ENCODE results near the gene SKP2.

The SKP2 gene

GRCh38 chr5:36200513-36200912, 48.6 kb downstream of the SKP2 start:
- DNase-seq (ENCODE audit: low spot score) = no peak

- no peak for DNase-seq (ENCODE audit: low spot score)
Measured at GRCh38 chr5:36202521-36202961, 50.6 kb downstream of the SKP2 start.

- no peak for DNase-seq (ENCODE audit: low spot score)
Measured at GRCh38 chr5:36205329-36205728, 53.4 kb downstream of the SKP2 start.

- DNase-seq (ENCODE audit: low spot score) = no peak
Measured at GRCh38 chr5:36206913-36207312, 55.0 kb downstream of the SKP2 start.

GRCh38 chr5:36208786-36209185, 56.9 kb downstream of the SKP2 start:
- no peak for DNase-seq (ENCODE audit: low spot score)

GRCh38 chr5:36209664-36210063, 57.8 kb downstream of the SKP2 start:
- no peak for DNase-seq (ENCODE audit: low spot score)

- DNase-seq (ENCODE audit: low spot score) = no peak
Measured at GRCh38 chr5:36214436-36214835, 62.5 kb downstream of the SKP2 start.

- no peak for DNase-seq (ENCODE audit: low spot score)
Measured at GRCh38 chr5:36215910-36216309, 64.0 kb downstream of the SKP2 start.

- DNase-seq (ENCODE audit: low spot score) = no peak
Measured at GRCh38 chr5:36217567-36217966, 65.7 kb downstream of the SKP2 start.

- no peak for DNase-seq (ENCODE audit: low spot score)
Measured at GRCh38 chr5:36217988-36218387, 66.1 kb downstream of the SKP2 start.

GRCh38 chr5:36222620-36223019, 70.7 kb downstream of the SKP2 start:
- no peak for DNase-seq (ENCODE audit: low spot score)

- no peak for DNase-seq (ENCODE audit: low spot score)
Measured at GRCh38 chr5:36227046-36227445, 75.1 kb downstream of the SKP2 start.

- DNase-seq (ENCODE audit: low spot score) = no peak
Measured at GRCh38 chr5:36228505-36228904, 76.6 kb downstream of the SKP2 start.

- no peak for DNase-seq (ENCODE audit: low spot score)
Measured at GRCh38 chr5:36230151-36230790, 78.4 kb downstream of the SKP2 start.

- DNase-seq (ENCODE audit: low spot score) = no peak
Measured at GRCh38 chr5:36232533-36232932, 80.6 kb downstream of the SKP2 start.

All from Ammon's horn (tissue), 1 donor.